ENCODE measurements around the gene XRCC6. TPM values are rescaled to one million over a fixed set of nuclear protein-coding genes. Genes with fewer than 3 reads are reported as not detected.

XRCC6 gene
- total and polyA plus RNA-seq, 9 of the 15 experiments (the other 6 are each of a cell fraction or from before 2014, with no cell fraction given), result 151 to 440 (median 318) TPM

DNA sequence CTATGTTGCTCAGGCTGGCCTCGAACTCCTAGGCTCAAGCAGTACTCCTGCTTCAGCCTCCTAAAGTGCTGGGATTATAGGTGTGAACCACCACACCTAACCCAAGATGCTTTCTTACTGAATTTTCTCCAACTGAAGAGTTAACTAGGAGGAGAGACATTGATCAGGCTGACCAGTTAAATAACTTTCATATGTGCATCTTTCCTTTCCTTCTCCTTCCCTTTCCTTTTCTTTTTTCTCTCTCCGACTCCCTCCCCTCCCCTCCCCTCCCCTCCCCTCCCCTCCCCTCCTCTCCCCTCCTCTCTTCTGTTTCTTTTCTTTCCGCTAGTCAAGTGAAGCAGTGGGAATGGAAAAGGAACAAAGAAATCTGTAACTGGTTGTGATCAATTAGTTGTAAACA, 26.7 kb downstream of the XRCC6 start:
- peaks cover 4% of the 10 kb centered on the region; the same call in 2 of the 3 replicates for H3K79me2 ChIP-seq (ENCODE audit: control insufficient read depth, insufficient read depth, low read length)
- no peak overlapping the region for H3K27ac ChIP-seq (ENCODE audit: extremely low read depth, low read depth, low read length)
- H3K9me3 ChIP-seq (replicated peaks; ENCODE audit: control insufficient read depth, insufficient read depth, low read depth, low read length), result no peaks in the 10 kb centered on the region
- H3K4me1 ChIP-seq (replicated peaks in 1 of 2; ENCODE audit: control insufficient read depth in 2 of 2, insufficient read depth in 2 of 2, low read length in 2 of 2), result no peaks in the 10 kb centered on the region
- H3K9ac ChIP-seq (ENCODE audit: insufficient read depth in 1 of 2, low read depth in 2 of 2, low read length in 2 of 2), result no peak overlapping the region
- H2AFZ ChIP-seq (ENCODE audit: low read depth, low read length), result no peak overlapping the region
- no peak overlapping the region for H3K4me2 ChIP-seq (ENCODE audit: insufficient read depth, low read length)
- in situ Hi-C loops (cut with MboI), result no loop called here
- H3K27me3 ChIP-seq (ENCODE audit: control insufficient read depth in 2 of 2, insufficient read depth in 2 of 2, low read length in 2 of 2), result no peaks in the 10 kb centered on the region
- no peak for DNase-seq (ENCODE audit: extremely low read depth in 1 of 4, low spot score in 3 of 4)
- peaks cover 77% of the 10 kb centered on the region; the same call in 2 of the 3 replicates for H3K36me3 ChIP-seq (ENCODE audit: control insufficient read depth, insufficient read depth, low read length)
- no peak for ATAC-seq
- H3K4me3 ChIP-seq, result no peak overlapping the region
- CTCF ChIA-PET (ENCODE audit: low intra/inter-chr PET ratio), result no interaction called here
- no TSS peak for BruUV-seq (replicated peaks)
- H3K9me1 ChIP-seq (ENCODE audit: control insufficient read depth, insufficient read depth, low read length), result no peaks in the 10 kb centered on the region
- TF ChIP-seq, protein P1, sequence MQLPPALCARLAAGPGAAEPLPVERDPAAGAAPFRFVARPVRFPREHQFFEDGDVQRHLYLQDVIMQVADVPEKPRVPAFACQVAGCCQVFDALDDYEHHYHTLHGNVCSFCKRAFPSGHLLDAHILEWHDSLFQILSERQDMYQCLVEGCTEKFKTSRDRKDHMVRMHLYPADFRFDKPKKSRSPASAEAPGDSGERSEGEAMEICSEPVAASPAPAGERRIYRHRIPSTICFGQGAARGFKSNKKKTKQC (CRISPR knock-in tag; IDR thresholded peaks at IDR 0.05), result no peak
- no peak for TF ChIP-seq ZFX (CRISPR knock-in tag; IDR thresholded peaks at IDR 0.05)
- TF ChIP-seq FOXK2 (conservative IDR thresholded peaks at IDR 0.05 in 1 of 2, IDR thresholded peaks at IDR 0.05 in 1 of 2; ENCODE audit: low read depth in 2 of 2), result no peak
- TF ChIP-seq PTTG1 (tag; IDR thresholded peaks at IDR 0.05; ENCODE audit: low read depth), result no peak
- no peak for TF ChIP-seq NFIX (CRISPR knock-in tag; IDR thresholded peaks at IDR 0.05; ENCODE audit: low read depth)
- TF ChIP-seq, protein P2, sequence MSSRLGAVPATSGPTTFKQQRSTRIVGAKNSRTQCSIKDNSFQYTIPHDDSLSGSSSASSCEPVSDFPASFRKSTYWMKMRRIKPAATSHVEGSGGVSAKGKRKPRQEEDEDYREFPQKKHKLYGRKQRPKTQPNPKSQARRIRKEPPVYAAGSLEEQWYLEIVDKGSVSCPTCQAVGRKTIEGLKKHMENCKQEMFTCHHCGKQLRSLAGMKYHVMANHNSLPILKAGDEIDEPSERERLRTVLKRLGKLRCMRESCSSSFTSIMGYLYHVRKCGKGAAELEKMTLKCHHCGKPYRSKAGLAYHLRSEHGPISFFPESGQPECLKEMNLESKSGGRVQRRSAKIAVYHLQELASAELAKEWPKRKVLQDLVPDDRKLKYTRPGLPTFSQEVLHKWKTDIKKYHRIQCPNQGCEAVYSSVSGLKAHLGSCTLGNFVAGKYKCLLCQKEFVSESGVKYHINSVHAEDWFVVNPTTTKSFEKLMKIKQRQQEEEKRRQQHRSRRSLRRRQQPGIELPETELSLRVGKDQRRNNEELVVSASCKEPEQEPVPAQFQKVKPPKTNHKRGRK (tag; IDR thresholded peaks at IDR 0.05), result no peak
- no peak for TF ChIP-seq BRD4 (IDR thresholded peaks at IDR 0.05)
- TF ChIP-seq ZNF124 (CRISPR knock-in tag; IDR thresholded peaks at IDR 0.05), result no peak
- TF ChIP-seq SMAD1 (IDR thresholded peaks at IDR 0.05; ENCODE audit: low read depth, low read length, partially characterized antibody), result no peak
- TF ChIP-seq EZH2 (IDR thresholded peaks at IDR 0.05; ENCODE audit: borderline replicate concordance, low read depth, low read length), result no peak
- TF ChIP-seq ESRRA (IDR thresholded peaks at IDR 0.05; ENCODE audit: borderline replicate concordance, low read depth), result no peak
- no peak for TF ChIP-seq CEBPG (CRISPR knock-in tag; IDR thresholded peaks at IDR 0.05)
- no peak for TF ChIP-seq CEBPG (tag; conservative IDR thresholded peaks at IDR 0.05 in 1 of 2, IDR thresholded peaks at IDR 0.05 in 1 of 2)
- TF ChIP-seq ZNF699 (CRISPR knock-in tag; IDR thresholded peaks at IDR 0.05; ENCODE audit: insufficient replicate concordance), result no peak
- no peak for TF ChIP-seq E2F3 (CRISPR knock-in tag; IDR thresholded peaks at IDR 0.05)
- no peak for TF ChIP-seq SAP30 (IDR thresholded peaks at IDR 0.05; ENCODE audit: borderline replicate concordance, insufficient read depth, low read depth, low read length, poor library complexity, severe bottlenecking)
- TF ChIP-seq, protein P3, sequence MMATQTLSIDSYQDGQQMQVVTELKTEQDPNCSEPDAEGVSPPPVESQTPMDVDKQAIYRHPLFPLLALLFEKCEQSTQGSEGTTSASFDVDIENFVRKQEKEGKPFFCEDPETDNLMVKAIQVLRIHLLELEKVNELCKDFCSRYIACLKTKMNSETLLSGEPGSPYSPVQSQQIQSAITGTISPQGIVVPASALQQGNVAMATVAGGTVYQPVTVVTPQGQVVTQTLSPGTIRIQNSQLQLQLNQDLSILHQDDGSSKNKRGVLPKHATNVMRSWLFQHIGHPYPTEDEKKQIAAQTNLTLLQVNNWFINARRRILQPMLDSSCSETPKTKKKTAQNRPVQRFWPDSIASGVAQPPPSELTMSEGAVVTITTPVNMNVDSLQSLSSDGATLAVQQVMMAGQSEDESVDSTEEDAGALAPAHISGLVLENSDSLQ (IDR thresholded peaks at IDR 0.05), result no peak
- WGBS (ENCODE audit: insufficient coverage, low coverage, missing lambda C conversion rate), result no CpG with 5 or more reads among the region's 3 CpGs
- no peak for FAIRE-seq
- H4K20me1 ChIP-seq (replicated peaks; ENCODE audit: control insufficient read depth, insufficient read depth, low read length), result no peaks in the 10 kb centered on the region
- POLR2A ChIA-PET, result no interaction called here
- intact Hi-C loops (cut with micrococcal nuclease), result no loop called here

Measured in K562 (cell line).